LNCAP (cell line): ENCODE results near the gene TMEM87B.

Experiments
- TF ChIP-seq, protein P1 (sequence below): fragments of 450-650 bp; IDR thresholded peaks from 2 replicates; pipeline ENCODE4 v1.5.1; 2017; ENCODE audit warnings: mild to moderate bottlenecking

Gene TMEM87B

DNA sequence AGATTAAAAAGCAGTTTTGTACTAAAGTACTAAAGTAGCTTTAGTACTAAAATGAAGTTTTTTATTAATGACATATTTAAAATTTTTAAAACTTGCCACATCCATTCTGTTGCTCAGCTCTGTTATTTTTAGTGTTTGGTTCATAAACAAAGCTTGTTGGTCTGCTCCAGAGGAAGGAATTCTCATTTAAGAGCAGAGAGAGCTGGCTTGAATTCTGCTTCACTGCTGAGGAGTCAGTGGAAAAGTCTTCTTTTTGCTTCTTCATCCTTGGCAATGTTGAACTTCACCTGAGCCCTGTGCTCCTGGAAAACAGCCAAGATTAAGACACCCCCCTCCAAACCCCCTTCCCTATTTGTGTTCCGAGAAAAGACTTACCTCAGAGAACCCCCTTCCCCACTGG is 40.6 kb downstream of the TMEM87B start:
- TF ChIP-seq, protein P1, sequence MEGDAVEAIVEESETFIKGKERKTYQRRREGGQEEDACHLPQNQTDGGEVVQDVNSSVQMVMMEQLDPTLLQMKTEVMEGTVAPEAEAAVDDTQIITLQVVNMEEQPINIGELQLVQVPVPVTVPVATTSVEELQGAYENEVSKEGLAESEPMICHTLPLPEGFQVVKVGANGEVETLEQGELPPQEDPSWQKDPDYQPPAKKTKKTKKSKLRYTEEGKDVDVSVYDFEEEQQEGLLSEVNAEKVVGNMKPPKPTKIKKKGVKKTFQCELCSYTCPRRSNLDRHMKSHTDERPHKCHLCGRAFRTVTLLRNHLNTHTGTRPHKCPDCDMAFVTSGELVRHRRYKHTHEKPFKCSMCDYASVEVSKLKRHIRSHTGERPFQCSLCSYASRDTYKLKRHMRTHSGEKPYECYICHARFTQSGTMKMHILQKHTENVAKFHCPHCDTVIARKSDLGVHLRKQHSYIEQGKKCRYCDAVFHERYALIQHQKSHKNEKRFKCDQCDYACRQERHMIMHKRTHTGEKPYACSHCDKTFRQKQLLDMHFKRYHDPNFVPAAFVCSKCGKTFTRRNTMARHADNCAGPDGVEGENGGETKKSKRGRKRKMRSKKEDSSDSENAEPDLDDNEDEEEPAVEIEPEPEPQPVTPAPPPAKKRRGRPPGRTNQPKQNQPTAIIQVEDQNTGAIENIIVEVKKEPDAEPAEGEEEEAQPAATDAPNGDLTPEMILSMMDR = no peak

DNA sequence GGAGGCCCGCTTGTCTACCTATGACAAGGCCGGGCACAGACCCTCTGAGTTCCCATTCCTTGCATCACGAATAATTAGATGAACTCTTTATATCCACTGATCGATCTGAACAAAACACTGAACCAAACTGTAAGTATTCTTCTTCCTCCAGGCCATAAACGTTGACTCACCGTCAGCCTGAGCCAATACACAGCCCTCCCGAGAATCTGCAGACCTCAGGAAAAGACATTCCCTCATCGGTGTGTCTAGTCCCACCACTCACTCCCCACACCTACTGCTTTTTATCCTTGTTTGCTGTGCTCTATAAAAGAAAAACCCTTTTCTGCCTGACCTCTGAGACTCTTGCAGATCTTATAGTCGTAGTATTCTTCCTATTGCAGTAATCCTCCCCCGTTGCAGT is 41.0 kb downstream of the TMEM87B start:
- TF ChIP-seq, protein P1 = no peak

DNA sequence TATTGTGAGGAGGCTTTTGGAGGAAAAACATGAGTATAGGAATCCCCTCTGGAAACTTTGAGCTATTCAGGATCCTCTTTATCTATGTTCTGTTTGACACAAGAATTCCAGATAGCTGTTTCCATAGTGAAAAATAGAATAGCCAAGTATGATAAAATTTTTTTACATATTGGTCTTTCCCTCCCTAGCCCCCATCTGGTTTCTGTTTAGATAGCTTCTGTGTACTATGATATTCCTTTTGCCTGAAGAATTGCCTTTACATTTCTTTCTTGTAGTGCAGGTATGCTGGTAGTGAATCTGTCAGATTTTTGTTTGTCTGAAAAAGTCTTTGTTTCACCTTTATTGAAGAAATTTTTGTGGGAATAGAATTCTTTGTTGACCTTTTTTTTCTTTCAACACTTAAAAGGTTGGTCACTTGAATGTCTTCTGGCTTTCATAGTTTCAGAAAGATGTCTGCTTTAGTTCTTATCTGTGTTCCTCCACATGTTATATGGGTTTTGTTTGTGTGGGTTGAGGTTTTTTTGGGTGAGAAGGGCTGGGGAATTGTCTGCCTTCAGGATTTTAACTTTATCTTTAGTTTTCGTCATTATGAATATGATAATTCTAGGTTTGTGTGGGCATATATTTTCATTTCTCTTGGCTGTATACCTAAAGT is 53.2 kb downstream of the TMEM87B start:
- TF ChIP-seq, protein P1 = no peak

DNA sequence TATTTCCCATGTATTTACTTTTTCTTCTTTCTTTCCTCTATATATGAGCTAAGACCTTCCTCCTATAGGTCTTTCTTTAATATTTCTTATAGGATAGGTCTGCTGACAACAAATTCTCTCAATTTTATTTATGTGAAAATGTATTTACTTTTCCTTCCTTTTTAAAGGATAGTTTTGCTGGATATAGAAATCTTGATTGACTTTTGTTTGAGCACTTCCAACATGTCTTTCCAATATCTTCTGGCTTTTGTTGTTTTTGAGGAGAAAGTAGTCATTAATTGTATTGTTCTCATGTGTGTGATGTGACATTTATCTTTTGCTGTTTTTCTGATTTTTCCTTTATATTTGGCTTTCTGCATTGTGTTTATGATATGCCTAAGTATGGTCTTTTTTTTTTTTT is 54.2 kb downstream of the TMEM87B start:
- TF ChIP-seq, protein P1 = no peak

DNA sequence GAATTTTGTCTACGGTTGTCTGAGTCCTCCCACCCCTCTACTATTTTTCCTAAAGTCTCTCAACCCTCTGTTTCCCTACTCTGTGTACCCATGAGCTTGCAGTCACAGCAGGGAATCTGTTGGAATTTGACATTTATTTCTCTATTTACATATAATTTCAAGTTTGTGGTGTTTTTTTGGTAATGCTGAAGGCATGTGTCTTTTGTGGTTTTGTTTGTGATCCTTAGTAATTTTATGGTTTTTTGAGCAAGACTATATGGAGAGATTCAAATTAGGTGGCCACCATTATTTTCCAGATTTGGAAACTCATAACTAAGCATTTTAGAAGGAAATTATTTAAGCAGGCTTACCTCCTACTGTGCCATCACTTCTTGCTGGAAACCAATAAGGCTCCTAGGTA is 55.9 kb downstream of the TMEM87B start:
- TF ChIP-seq, protein P1 = no peak

DNA sequence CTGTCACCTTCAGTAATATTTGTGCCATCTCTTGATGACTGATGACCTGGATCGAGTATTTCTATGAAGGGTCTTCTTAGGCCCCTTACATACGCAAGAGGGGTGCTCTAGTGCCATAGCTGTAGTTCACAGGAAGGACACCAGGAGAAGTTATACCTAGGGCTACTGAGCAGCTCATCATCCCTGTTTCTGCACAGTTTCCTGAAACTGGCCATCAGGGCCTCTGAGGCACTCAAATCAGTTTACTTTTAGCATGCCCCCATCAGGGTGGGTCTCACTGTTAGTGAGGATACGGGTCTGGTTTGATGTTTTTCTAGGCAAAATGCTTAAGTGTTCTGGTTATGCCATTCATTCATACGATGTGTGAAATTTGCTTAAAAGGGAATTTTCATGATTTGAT is 63.1 kb downstream of the TMEM87B start:
- TF ChIP-seq, protein P1 = no peak

DNA sequence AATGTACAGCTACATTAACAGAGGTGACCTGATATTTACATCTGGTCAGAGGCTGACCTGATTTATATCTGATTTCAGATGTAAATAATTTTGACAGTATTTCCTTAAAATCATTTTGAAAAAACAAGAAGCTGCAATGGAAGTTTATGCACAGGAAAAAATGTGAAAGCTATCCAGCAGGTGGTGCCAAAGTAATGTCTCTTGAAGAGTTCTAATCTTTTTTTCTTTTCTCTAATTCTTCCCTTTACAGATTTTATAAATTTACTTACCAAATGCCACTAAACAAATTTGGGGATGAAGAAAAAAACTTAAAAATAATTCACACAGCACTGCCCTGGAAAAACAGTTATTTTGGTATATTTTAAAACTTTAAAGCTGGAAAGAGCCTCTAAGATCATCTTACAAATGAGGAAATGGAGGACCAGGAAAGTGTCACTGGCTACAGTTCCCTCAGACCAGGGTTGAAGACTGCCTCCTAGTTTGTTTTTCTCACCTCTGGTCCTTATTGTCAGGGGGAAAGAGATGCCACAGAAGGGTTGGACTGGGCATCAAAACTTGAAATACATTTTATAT is 66.7 kb downstream of the TMEM87B start:
- TF ChIP-seq, protein P1 = peak; percentile 67
